HG02885 (cell line): ENCODE measurements around the gene INSYN1.

ENCODE experiments used
- ATAC-seq: cut with Tn5 transposase; IDR thresholded peaks from one replicate; pipeline ENCODE4 v1.9.1; 2021; ENCODE audit warnings: mild to moderate bottlenecking; ENCODE audit not compliant: unreplicated experiment, poor library complexity

The INSYN1 gene

DNA sequence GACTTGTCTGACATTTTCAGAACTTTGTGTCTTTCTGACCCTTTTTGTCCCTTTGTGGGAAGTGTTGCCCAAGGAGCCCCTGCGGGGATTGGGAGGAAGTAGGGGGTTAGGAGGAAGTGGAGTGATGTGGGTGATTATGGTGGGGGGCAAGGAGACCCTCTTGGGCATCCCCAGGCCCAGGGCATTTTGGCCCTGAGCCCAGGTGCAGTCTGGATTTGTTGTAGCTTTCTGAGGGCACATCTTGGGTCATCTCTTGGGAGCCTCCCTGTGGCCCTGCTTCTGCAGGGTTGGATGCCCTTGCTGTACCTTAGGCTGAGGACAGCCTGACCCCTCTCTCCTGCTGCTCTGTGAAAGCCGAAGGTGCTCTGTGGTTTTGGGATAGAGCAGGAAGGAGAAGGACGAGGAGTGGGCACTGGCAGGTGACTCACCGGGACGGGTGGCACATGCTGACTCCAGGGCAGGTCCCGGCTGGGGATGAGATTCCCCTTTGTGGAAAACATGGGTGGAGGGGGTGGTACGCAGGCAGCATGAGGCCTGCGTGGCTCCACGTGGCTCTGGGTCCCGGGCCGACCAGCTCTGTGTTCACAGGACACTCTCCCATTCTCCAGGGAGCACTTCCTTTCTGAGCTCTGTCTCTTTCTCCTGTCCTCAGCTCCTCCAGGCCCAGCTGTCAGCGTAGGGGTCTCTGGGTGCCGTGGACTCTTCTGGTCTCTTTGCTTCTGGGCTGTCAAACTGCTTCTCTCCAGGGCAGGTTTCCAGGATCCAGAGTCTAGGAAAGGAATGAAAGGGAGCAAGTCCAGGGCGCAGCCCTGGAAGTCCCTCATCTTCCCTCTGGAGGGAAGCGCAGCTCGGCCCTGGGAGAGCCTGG, 57.1 kb downstream of the INSYN1 start:
- ATAC-seq, result no peak

DNA sequence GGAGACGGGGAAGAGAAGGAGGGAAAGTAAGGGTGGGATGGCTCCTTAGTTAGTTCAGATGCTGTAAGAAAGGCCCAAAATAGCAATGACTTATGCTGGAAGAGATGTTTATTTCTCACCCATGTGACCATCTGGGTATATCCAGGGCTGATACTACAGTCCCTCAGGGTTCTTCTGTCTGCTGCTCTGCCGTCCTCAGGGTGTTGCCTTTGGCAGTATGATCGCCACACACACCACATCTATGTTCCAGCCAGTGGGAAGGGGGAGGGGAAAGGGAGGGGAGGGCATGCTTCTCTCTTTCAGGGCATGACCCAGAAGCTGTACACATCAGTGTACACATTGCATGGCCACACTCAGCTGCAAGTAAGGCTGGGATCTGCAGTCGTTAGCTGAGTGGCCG, 58.7 kb downstream of the INSYN1 start:
- ATAC-seq, result no peak

DNA sequence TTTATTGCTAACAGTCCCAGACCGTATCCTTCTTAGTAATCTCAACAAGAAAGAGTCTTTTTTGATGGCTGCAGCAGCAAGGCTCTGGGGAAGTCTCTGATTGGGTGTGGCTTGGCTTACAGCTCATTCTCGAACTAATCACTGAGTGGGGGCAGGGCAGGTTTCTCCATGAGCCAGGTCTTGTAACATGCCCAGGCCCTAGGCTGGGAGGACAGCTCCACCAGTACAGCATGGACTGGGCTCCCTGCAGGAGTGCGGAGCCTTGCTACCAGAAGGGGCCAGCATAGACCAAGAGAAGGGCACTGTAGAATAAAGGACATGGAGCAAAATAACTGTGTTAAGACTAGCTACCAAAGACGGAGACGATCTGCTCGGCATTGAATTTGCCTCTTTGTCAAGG, 61.8 kb downstream of the INSYN1 start:
- ATAC-seq, result no peak

DNA sequence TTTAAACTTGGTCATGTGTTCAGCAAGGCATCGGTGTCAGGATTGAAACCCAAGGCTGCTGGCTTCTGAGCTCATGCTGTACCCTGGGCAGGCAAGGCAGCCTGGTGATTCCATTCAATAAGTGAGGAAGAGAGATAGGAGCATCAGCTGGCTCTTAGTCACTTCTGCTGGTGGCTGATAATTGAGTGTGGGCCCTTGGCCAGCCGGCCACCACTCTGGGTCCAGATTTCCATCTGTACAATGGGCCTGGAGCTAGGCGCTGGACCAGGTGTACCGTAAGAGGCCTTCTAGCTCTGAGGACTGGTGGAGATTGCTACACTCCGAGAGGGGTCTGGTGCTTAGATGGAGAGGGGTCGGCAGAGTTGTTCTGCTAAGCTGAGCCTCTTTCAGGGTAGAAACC, 64.7 kb downstream of the INSYN1 start:
- ATAC-seq, result no peak

DNA sequence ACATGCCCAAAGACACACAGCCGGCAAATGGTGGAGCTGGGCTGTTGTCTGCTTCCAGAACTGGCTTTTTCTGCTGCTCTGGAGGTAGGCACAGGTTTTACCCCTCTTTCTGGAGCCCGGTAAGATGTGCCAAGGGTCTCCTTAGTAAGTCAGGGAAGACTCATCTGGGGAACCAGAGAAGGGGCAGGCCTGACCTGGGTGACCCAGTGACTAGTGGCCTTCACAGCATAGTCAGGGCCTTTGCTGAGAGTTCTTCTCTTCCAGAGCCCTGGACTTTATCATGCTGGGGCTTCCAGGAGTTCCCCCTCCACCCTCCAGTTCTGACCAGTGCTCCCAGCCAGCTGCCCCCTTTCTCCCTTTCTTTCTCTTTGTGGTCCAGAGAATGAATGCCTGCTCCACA, 65.8 kb downstream of the INSYN1 start:
- no peak for ATAC-seq

DNA sequence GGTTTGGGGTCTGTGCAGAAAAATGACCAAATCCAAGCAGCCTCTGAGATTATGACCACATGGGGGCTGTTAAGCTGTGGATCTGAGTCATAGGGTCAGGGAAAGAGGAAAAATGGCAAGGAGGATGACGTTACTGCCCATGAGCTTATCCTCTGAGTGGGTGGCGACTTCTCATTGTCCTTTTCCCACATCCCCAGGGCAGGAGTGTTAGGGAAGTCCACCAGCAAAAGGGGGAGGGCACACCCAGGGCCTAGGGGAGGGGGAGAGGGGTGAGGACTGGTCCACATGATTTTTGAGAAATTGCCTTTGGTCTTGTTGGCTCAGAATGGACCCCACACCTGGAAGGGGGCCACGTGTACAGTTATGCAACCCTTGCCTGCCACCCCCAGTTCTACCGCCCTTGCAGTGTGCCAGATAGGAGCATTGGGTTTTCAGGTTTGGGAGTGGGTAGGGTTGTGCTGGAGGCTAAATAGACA, 66.3 kb downstream of the INSYN1 start:
- ATAC-seq, result no peak

DNA sequence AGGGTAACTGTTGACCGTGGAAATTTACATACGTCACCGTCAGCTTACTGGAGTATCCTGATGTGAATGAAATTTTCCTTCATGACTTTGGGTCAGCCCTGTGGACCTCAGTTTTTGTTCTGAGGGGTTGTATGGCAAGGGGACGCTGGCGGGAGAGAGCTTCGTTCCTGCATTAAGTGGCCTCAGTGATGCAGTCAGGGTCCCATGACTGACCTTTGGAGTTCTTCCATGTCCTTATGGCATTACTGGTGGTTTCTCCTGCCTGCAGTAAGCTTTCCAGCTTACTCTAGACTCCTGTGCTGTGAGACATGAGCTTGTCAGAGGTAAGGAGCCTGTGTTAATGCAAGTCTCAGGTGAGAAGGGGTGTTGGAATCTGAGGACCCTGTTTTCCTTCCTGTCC, 67.2 kb downstream of the INSYN1 start:
- no peak for ATAC-seq
